Hepatocyte (in vitro differentiated cells): ENCODE measurements around the gene G0S2. TPM values are rescaled to one million over a fixed set of nuclear protein-coding genes. Genes with fewer than 3 reads are reported as not detected.

Source experiments
- DNase-seq: peaks from one replicate; pipeline ENCODE4 v3.0.0-alpha.2; 2016; ENCODE audit warnings: low spot score
- H2AFZ ChIP-seq: fragments of 200-600 bp; sonication (generic); 2 replicates; pipeline ENCODE4 v1.6.0; 2016; ENCODE audit warnings: antibody characterized with exemption, mild to moderate bottlenecking
- H3K27ac ChIP-seq: fragments of 200-600 bp; sonication (generic); 2 replicates; pipeline ENCODE4 v1.5.1; 2016; ENCODE audit warnings: mild to moderate bottlenecking
- H3K27me3 ChIP-seq: fragments of 200-600 bp; sonication (generic); 2 replicates; pipeline ENCODE4 v1.6.1; 2016
- H3K36me3 ChIP-seq: fragments of 200-600 bp; sonication (generic); replicated peaks from 2 replicates; pipeline ENCODE4 v1.5.1; 2016; ENCODE audit warnings: low read depth; ENCODE audit not compliant: insufficient read depth
- H3K4me1 ChIP-seq: fragments of 200-600 bp; sonication (generic); 2 replicates; pipeline ENCODE4 v1.5.1; 2016; ENCODE audit warnings: mild to moderate bottlenecking, moderate library complexity; ENCODE audit not compliant: insufficient read depth
- H3K4me2 ChIP-seq: fragments of 200-600 bp; sonication (generic); 2 replicates; pipeline ENCODE4 v1.6.0; 2016
- H3K4me3 ChIP-seq: fragments of 200-600 bp; sonication (generic); 2 replicates; pipeline ENCODE4 v1.5.1; 2016; ENCODE audit warnings: mild to moderate bottlenecking
- H3K79me2 ChIP-seq: fragments of 200-600 bp; sonication (generic); 2 replicates; pipeline ENCODE4 v1.6.0; 2017; ENCODE audit warnings: mild to moderate bottlenecking
- H3K9me2 ChIP-seq: fragments of 200-600 bp; sonication (generic); replicated peaks from 2 replicates; pipeline ENCODE4 v1.6.0; 2017; ENCODE audit warnings: mild to moderate bottlenecking; ENCODE audit not compliant: insufficient read depth
- H3K9me3 ChIP-seq: fragments of 200-600 bp; sonication (generic); 2 replicates; pipeline ENCODE4 v1.5.1; 2016; ENCODE audit warnings: low read depth, mild to moderate bottlenecking
- H4K20me1 ChIP-seq: fragments of 200-600 bp; sonication (generic); 2 replicates; pipeline ENCODE4 v1.6.0; 2016; ENCODE audit warnings: mild to moderate bottlenecking; ENCODE audit not compliant: insufficient read depth, poor library complexity, severe bottlenecking
- CTCF ChIP-seq: fragments of 200-600 bp; sonication (generic); IDR thresholded peaks from 2 replicates; pipeline ENCODE4 v1.5.1; 2016; ENCODE audit warnings: antibody characterized with exemption, mild to moderate bottlenecking; ENCODE audit not compliant: poor library complexity
- EZH2 ChIP-seq: fragments of 200-600 bp; sonication (generic); IDR thresholded peaks from 2 replicates; pipeline ENCODE4 v1.6.1; 2016; ENCODE audit warnings: antibody characterized with exemption, mild to moderate bottlenecking, borderline replicate concordance
- EZH2phosphoT487 ChIP-seq: fragments of 200-600 bp; sonication (generic); IDR thresholded peaks from one replicate; pipeline ENCODE4 v1.6.1; 2018; ENCODE audit warnings: antibody characterized with exemption, mild to moderate bottlenecking, low read depth, moderate library complexity; ENCODE audit not compliant: unreplicated experiment, severe bottlenecking
- WGBS: methylation state at CpG from one replicate; pipeline ENCODE4 v1.1.6; 2016; ENCODE audit warnings: low lambda C conversion rate; ENCODE audit errors: missing lambda C conversion rate; 5-methylcytosine and 5-hydroxymethylcytosine counted together
- polyA plus RNA-seq: library from polyadenylated mRNA; unstranded; fragments of >200 nt; fragmentation: Nextera tagmentation; extraction: Ambion mirVana; gene quantifications from 2 replicates; pipeline ENCODE4 v1.2.1, GENCODE V29; 2016
- total RNA-seq: library from RNA; depleted of rRNA; stranded (reverse); fragments of >200 nt; gene quantifications from 2 replicates; pipeline ENCODE4 v1.2.3, GENCODE V29; 2014

G0S2 gene
- total and polyA plus RNA-seq, 2 experiments from 2014 or later, result 32.2 to 37.0 TPM

- Histone ChIP-seq H3K9me2 (no peaks in the 10 kb centered on the region), H3K4me1 (no peaks in the 10 kb centered on the region), H3K4me2 (no peak overlapping the region), H3K9me3 (no peaks in the 10 kb centered on the region), H3K27me3 (no peaks in the 10 kb centered on the region), H3K4me3 (no peak overlapping the region), H4K20me1 (no peaks in the 10 kb centered on the region), H3K36me3 (no peaks in the 10 kb centered on the region), H3K27ac (no peak overlapping the region), H2AFZ (no peak overlapping the region), H3K79me2 (no peaks in the 10 kb centered on the region)
- 85% methylated on average over 2 of the region's 2 CpGs for WGBS
- TF ChIP-seq EZH2phosphoT487 (no peak), EZH2 (no peak), CTCF (no peak)
- DNase-seq, result no peak
These were observed 34.9 kb downstream of the G0S2 start for GRCh38 chr1:209710093-209710492.

GRCh38 chr1:209710847-209711246 is 35.6 kb downstream of the G0S2 start:
- Histone ChIP-seq H3K4me3 (no peak overlapping the region), H3K4me2 (no peak overlapping the region), H4K20me1 (no peaks in the 10 kb centered on the region), H3K9me2 (no peaks in the 10 kb centered on the region), H3K4me1 (no peaks in the 10 kb centered on the region), H3K9me3 (no peaks in the 10 kb centered on the region), H2AFZ (no peak overlapping the region), H3K27ac (no peak overlapping the region), H3K36me3 (no peaks in the 10 kb centered on the region), H3K79me2 (no peaks in the 10 kb centered on the region), H3K27me3 (no peaks in the 10 kb centered on the region)
- no peak for DNase-seq
- TF ChIP-seq CTCF (no peak), EZH2phosphoT487 (no peak), EZH2 (no peak)
- 93% methylated on average over 3 of the region's 3 CpGs for WGBS

- Histone ChIP-seq H3K4me1 (no peaks in the 10 kb centered on the region), H3K4me3 (no peak overlapping the region), H2AFZ (no peak overlapping the region)
These were observed 39.1 kb downstream of the G0S2 start for GRCh38 chr1:209714338-209714737.

More at GRCh38 chr1:209714338-209714737, 39.1 kb downstream of the G0S2 start:
- Histone ChIP-seq H3K27me3 (no peaks in the 10 kb centered on the region), H3K79me2 (no peaks in the 10 kb centered on the region), H3K36me3 (no peaks in the 10 kb centered on the region), H3K9me3 (no peaks in the 10 kb centered on the region), H4K20me1 (no peaks in the 10 kb centered on the region), H3K4me2 (no peak overlapping the region), H3K9me2 (no peaks in the 10 kb centered on the region), H3K27ac (no peak overlapping the region)
- WGBS, result 86% methylated on average over 2 of the region's 2 CpGs
- no peak for DNase-seq
- TF ChIP-seq CTCF, result no peak
- no peak for TF ChIP-seq EZH2
- no peak for TF ChIP-seq EZH2phosphoT487
